GM19025 (cell line): Measurements from ENCODE around the gene TRIM17.
"Not testable (repeated sequence)": the region's sequence is repeated elsewhere in the genome, so short reads cannot be mapped to it uniquely, and the experiment has no call there.

Experiments used
- ATAC-seq: cut with Tn5 transposase; IDR thresholded peaks from one replicate; pipeline ENCODE4 v1.9.1; 2021; ENCODE audit warnings: mild to moderate bottlenecking, low read depth, moderate library complexity; ENCODE audit not compliant: unreplicated experiment

TRIM17 gene

GRCh38 chr1:228450200-228450599 lies 33.5 kb upstream of the TRIM17 start:
- ATAC-seq, result no peak

- ATAC-seq, result no peak
Observed at GRCh38 chr1:228448372-228448771, 31.7 kb upstream of the TRIM17 start.

GRCh38 chr1:228446852-228447251 lies 30.2 kb upstream of the TRIM17 start:
- no peak for ATAC-seq

DNA sequence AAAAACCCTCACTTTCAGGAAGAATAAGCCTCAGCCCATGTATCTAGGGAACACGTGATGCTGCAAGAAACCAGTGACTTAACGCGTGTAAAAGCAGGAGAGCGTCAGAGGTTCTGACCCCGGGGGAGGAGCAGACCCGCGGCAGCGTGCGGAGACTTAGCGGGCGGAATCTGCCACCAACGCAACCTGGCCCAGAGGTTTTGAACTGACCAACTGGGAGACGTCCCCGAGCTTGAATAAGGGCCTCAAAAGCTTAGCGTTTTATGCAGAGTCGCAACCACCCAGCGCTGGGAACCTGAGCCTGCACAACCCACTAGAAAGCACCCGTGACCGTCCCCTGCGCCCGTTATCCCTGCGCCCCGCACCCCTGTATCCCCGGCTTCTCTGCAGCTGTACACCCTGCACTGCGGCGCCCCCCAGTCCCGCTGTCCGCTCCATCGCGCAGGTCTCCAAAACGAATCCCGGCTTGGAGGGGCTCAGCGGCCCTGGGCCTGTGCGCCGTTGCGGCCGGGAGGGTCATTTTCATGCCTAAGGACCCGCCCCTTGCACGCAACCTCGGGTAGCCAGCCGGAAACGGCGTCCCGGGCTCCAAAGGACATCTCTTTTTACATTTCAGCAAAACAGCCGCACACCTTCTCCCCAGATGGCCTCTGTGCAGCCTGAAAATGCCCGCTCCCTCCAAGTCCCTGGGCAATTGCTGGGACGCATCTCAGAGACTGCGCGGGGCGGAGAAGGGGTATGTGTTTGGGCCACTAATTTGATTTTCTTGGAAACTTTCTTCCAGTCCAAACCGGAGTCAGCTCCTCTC lies 29.4 kb upstream of the TRIM17 start:
- no peak for ATAC-seq

- no peak for ATAC-seq
Observed at GRCh38 chr1:228445490-228445842, 28.8 kb upstream of the TRIM17 start.

GRCh38 chr1:228443395-228443794 lies 26.7 kb upstream of the TRIM17 start:
- no peak for ATAC-seq

GRCh38 chr1:228440761-228441500 lies 24.3 kb upstream of the TRIM17 start:
- no peak for ATAC-seq

DNA sequence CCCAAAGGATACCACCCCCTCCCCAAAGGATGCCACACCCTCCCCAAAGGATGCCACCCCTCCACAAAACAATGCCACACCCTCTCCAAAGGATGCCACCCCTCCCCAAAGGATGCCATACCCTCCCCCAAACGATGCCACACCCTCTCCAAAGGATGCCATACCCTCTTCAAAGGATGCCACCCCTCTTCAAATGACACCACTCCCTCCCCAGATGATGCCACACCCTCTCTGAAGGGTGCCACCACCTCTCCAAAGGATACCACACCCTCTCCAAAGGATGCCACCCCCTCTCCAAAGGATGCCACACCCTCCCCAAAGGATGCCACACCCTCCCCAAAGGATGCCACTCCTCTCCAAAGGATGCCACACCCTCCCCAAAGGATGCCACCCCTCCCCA lies 21.6 kb upstream of the TRIM17 start:
- no peak for ATAC-seq

DNA sequence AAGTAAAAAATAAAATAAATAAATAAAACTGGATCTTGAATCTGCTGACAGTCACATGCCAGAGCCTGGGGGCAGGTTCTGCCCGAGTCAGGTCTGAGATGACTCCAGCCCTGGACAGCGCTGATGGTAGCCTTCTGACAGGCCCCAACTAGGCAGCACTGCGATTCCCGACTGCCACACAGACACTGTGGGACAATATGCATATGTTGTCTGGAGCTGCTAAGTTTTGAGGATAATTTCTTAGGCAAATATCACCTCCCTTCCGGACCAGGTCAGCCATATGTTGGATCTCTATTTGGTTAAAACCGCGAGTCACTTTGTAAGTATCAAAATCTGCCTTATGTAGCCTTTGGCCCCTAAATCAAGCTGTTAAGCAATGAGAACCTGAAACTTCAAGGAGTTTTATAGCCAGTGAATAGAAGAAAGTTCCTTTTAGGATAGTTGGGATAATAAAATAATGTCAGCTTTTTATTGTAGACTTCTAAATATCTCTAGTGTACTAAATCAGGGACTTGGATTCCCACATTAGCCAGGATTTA lies 20.8 kb upstream of the TRIM17 start:
- no peak for ATAC-seq

DNA sequence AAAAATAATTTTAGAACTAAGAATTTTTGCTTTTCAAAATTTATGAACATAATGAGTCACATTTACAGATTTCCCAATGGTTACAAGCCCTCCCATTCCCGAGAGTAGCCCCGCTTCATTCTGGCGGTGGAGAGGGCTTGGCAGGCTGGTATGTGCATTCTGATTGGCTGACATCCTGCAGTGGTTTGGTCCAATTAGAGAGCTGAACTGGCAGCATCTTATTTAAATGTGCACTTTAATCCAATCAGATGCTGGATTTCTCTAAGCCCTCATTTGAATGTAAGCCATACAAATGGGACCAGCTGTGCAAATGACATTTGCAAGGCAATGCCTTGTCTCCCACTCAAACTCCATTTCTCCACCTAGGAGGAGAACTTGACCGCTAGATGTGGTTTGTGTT lies 18.0 kb upstream of the TRIM17 start:
- ATAC-seq, result no peak

GRCh38 chr1:228433337-228434053 lies 16.8 kb upstream of the TRIM17 start:
- not testable (repeated sequence) for ATAC-seq

GRCh38 chr1:228430243-228430642 lies 13.6 kb upstream of the TRIM17 start:
- ATAC-seq, result no peak

GRCh38 chr1:228429698-228430097 lies 13.0 kb upstream of the TRIM17 start:
- no peak for ATAC-seq

DNA sequence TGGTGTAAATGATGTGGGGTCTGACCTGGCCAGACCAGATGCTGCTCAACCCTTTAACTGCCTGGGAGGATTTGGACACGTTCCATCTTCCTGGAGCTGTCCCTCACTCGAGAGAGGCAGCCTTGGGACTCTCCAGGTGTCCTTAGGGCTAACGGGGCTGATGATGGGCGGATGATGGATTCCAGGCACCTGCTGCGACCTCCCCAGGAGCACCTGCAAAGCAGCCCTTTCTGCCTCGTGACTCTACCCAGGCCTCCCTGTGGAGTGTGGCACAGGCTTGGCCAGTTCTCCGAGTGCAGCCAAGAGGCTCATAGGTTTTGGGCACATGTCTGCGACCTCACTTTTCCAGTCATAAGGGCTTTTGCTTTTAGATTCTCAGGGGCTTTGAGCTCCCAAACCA lies 12.3 kb upstream of the TRIM17 start:
- ATAC-seq, result no peak

- no peak for ATAC-seq
Observed at GRCh38 chr1:228428412-228428811, 11.8 kb upstream of the TRIM17 start.

DNA sequence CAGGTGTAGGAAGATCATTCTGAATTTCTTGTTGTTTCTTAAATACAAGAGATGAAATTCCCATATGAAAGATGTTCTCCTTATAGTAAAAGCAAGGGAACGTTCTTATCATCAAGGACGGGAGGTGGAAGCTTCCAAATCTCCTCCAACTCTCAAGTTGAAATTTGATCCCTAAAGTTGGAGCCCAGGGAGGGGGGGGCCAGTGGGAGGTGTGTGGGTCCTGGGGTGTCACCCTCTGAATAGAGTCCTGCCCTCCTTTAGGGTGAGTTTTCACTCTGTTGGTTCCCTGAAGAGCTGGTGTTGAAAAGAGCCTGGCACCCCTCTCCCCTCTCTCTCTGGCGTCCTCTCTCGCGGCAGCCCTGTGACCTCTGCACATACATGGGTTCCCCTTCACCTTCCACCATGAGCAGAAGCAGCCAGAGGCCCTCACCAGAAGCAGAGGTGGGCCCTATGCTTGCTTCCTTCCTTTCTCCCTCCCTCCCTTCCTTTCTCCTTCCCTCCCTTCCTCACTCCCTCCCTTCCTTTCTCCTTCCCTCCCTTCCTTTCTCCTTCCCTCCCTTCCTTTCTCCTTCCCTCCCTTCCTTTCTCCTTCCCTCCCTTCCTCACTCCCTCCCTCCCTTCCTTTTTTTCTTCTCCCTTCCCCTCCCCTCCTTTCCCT lies 10.0 kb upstream of the TRIM17 start:
- ATAC-seq, result no peak

- ATAC-seq, result no peak
Observed at GRCh38 chr1:228424685-228425660, 8.3 kb upstream of the TRIM17 start.

DNA sequence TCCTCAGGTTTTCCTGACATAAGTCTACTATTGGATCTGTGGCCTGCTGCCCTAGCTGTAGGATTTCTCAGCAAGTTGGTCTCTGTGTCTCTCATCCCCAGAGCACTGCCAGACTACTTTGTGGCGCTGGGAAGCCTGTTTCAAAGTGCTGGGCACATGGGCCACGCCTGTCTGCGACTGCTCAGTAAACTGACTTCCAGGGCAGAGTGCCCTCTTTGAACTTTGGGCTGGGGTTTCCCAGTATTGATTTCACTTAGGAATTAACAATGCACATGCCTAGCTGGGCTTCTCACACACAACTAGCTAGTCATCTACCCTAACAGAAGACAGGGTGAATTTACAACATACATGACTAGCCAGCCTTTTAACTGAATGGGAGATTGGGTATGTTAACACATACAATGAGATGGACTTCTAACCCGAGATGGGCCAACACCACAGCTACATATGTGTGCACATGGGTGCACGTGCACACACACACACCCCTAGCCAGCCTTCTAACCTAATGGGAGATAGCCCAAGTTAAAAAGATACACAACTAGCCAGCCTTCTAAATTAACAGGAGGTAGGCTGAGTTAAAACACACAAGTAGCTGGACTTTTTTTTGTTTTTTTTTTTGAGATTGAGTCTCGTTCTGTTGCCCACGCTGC lies 6.9 kb upstream of the TRIM17 start:
- no peak for ATAC-seq
